Bronchial epithelial cell (primary cell): ENCODE data around the gene TBX3. TPM values are rescaled to one million over a fixed set of nuclear protein-coding genes. Genes with fewer than 3 reads are reported as not detected.

Experiments
- DNase-seq: peaks from one replicate; pipeline ENCODE4 v3.0.0-alpha.2; 2010; ENCODE audit warnings: low read depth
- FAIRE-seq: peaks from 2 replicates; lab custom pipeline; 2011; peaks lifted over from hg19 to GRCh38; lab: Jason Lieb, UNC
- H3K27me3 ChIP-seq: 2 replicates; pipeline ENCODE4 v1.5.1; 2011; ENCODE audit warnings: low read length; ENCODE audit not compliant: control insufficient read depth, insufficient read depth
- H3K36me3 ChIP-seq: 2 replicates; pipeline ENCODE4 v1.5.1; 2011; ENCODE audit warnings: low read length; ENCODE audit not compliant: control insufficient read depth, insufficient read depth
- H3K4me3 ChIP-seq: 2 replicates; pipeline ENCODE4 v1.5.1; 2011; ENCODE audit warnings: mild to moderate bottlenecking, low read depth, low read length, control low read depth
- total RNA-seq: library from RNA; depleted of rRNA; stranded (reverse); fragments of >200 nt; gene quantifications from 2 replicates; pipeline ENCODE4 v1.2.1, GENCODE V29; 2014
- TF ChIP-seq, protein P1 (sequence below): IDR thresholded peaks from 2 replicates; pipeline ENCODE4 v1.5.1; 2011; ENCODE audit warnings: mild to moderate bottlenecking, moderate library complexity, low read length, control low read depth, inconsistent platforms; ENCODE audit not compliant: insufficient read depth, severe bottlenecking

Gene TBX3
- total RNA-seq, 1 donor from 2014 or later, result 1.3 TPM

DNA sequence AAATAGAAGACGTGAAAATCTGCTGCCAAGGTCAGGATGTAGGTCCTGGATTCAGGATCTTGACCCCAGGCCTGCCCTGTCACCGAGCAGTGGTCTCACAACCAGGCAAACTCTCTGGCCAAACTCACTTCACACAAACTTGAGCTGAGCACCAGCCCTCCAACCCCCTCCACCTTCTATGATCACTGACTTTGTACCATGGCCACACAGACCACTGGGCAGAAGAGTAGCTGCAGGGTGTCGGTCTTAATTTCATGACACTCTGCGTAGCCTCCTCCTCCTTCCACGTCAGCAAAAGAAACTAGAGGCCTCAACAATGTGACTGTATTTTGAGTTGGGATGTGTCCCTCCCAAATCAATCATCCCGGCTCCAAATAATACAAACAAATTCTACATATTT lies 7.2 kb upstream of the TBX3 start:
- Histone ChIP-seq H3K4me3 (no peak overlapping the region), H3K36me3 (no peaks in the 10 kb centered on the region), H3K27me3 (peaks cover 34% of the 10 kb centered on the region)
- TF ChIP-seq, protein P1, sequence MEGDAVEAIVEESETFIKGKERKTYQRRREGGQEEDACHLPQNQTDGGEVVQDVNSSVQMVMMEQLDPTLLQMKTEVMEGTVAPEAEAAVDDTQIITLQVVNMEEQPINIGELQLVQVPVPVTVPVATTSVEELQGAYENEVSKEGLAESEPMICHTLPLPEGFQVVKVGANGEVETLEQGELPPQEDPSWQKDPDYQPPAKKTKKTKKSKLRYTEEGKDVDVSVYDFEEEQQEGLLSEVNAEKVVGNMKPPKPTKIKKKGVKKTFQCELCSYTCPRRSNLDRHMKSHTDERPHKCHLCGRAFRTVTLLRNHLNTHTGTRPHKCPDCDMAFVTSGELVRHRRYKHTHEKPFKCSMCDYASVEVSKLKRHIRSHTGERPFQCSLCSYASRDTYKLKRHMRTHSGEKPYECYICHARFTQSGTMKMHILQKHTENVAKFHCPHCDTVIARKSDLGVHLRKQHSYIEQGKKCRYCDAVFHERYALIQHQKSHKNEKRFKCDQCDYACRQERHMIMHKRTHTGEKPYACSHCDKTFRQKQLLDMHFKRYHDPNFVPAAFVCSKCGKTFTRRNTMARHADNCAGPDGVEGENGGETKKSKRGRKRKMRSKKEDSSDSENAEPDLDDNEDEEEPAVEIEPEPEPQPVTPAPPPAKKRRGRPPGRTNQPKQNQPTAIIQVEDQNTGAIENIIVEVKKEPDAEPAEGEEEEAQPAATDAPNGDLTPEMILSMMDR, result no peak
- FAIRE-seq, result no peak
- DNase-seq, result no peak

DNA sequence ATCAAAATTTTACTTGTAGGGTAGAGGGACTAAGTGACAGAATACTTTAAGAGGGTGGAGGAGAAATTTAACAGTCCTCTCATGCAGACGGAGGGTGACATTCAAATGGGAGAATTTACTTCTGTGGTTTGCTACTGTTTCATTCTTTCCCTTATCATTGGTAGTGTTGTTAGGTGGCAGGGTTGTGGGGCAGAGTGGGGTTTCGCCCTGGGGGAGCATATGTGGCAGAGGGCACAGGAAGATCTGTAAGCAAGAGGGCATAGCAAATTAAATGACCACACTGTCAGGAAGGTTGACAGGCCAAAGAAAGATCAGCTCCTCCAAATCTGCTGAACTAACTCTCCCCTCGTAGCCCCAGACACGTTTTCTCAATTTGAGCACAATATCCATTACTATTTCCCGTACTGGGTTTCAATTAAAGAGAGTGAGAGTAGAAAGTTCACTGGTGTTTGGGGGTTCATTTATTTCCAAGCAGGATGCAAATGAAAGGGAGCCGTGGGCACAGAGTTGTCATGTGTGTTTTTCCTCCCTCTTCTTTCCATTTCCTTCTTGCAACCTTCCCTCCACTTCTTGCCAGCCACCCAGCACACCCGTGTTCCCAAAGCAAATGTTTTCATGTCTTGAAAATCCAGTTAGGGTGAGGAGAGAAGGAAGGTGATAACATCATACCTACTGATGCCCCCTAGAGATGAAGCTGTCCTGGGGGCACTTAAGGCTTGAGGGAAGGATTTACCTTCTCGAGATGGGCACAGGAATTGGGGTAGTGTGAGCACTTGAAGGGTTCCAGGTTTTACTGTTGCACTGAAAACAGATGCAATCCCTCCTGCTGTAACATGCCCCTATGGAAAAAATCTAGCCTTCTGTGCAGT lies 6.5 kb upstream of the TBX3 start:
- no peaks in the 10 kb centered on the region for H3K36me3 ChIP-seq
- no peak for DNase-seq
- H3K4me3 ChIP-seq, result no peak overlapping the region
- FAIRE-seq, result no peak
- TF ChIP-seq, protein P1, result no peak
- peaks cover 34% of the 10 kb centered on the region for H3K27me3 ChIP-seq

DNA sequence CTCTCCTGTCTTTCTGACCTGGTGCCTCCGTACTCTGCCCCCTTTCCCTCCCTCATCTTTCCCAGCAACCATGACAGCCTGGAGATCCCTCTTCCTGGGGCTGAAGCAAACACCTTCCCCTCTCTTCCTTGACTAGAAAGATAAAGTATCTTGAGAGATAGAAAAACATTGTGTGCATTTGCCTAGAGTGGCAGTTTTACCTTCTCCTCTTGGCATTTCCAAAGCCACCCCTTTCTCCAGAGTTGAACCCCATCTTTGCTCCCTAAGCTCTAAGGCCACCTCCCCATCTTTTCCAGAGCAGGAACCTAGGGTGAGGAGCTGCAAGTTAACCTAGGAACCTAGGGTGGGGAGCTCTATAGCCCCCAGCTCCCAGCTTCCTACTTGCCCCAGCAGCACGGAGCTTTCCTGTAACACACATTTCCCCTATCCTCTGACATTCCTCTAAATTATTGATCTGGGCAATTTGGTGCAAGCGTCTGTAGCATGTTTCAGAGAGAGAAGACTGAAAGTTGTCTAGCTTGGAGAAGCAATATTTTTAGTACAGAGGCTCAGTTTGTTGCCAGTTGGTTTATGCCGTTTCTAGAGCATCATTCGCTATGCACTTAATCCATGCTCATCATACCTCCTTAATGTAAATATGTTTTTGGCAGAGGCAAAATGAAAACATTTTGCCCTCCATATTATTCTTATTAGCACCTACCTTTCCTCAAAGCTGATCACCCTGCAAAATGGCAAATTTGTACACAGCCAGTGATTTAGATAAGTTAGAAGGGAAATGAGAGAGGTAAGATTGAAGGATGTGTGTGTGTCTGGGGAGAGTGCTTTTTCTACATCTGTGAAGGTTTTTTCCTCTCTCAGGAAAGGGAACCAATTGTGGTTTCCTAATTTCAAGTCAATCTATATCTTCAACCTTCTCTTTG lies 5.4 kb upstream of the TBX3 start:
- H3K27me3 ChIP-seq, result peaks cover 39% of the 10 kb centered on the region
- TF ChIP-seq, protein P1, result no peak
- H3K4me3 ChIP-seq, result no peak overlapping the region
- H3K36me3 ChIP-seq, result no peaks in the 10 kb centered on the region
- DNase-seq (no peak), FAIRE-seq (no peak)

DNA sequence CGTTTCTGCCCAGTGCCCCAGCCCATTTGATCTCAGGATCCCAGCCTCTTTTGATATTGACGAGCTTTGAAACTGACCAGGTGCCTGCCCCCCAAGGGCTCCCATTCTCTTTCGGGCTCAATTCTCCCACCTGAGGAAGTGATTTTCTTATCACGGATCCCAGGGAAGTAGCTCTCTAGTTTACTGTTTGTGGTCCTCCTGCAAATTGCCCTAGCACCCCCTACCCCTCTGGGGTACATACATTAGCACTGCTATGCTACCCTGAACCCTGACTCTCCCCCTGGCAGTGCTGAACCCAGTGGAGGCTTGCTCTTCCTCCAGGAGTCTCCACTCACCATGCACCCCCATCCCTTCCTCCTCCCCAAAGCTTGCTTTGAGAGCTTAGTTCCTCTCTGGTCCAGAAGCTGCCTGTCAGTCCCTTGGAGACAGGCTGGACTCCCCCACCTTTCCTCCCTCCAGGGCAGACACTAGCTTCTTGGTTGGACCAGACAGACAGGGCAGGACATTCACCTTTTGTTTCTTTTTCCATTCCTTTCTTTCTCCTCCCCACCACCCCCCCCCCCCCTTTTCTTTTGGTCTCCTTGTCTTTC lies 4.4 kb upstream of the TBX3 start:
- no peak for FAIRE-seq
- H3K27me3 ChIP-seq, result peaks cover 39% of the 10 kb centered on the region

DNA sequence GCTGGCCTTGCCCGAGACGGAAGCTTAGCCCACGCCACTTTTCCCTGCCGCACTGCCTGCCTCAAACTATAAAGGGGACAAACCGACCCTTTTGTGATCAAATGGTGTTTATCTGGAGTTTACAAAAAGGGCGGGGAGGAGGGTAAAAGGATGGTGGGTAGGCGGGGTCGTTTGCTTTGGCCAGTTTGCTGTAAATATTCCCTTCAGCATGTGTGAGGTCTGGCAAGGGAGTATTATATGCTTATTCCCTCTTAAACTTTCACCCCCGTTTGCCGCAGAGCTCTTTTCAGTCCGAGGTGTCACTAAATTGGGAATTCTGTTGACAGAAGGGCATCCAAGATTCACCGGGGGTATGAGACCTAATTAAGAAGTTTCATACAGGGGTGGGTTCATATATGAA lies 3.8 kb upstream of the TBX3 start:
- DNase-seq (no peak), FAIRE-seq (no peak)
- Histone ChIP-seq H3K27me3 (peaks cover 39% of the 10 kb centered on the region), H3K36me3 (no peaks in the 10 kb centered on the region), H3K4me3 (no peak overlapping the region)
- TF ChIP-seq, protein P1, result no peak

More for the DNA sequence above, 4.4 kb upstream of the TBX3 start:
- no peak for DNase-seq
- Histone ChIP-seq H3K4me3 (no peak overlapping the region), H3K36me3 (no peaks in the 10 kb centered on the region)
- TF ChIP-seq, protein P1, result no peak
